ENCODE data around the gene TOGARAM2.
"Not testable (repeated sequence)": the region's sequence is repeated elsewhere in the genome, so short reads cannot be mapped to it uniquely, and the experiment has no call there.

Gene TOGARAM2

DNA sequence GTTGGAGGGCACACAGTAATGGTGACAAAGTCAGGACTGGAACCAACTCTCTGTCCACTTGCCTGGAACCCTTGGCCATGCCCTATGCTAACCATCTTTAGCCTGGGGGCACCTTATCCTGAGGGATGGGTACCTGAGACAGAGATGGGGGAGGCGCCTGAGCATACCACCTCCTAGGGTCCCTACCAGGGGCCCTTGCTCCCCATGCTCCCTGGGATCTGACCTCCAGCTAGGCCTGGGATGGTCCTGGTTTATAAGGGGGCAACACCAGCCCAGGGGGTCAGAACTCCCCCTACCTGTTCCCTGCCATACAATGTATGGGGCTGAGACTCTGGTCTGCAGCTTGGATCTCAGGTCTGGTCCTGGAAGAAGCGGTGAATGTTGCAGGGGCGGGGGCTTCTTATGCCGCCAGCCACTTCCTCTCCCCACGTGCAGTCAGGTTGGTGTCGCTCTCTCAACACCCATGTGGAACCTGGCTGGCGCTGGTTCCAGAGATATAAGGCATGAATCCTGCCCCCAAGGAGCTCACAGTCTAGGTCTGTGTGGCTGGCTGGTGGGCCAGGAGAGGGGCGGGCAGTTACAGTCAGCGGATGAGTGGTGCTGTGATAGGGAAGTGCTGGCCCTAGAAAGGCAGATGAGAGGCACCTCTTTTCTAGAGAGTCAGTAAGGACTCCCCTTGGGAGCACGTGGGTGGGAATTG is 3.8 kb upstream of the TOGARAM2 start:
- DNase-seq = no peak

DNA sequence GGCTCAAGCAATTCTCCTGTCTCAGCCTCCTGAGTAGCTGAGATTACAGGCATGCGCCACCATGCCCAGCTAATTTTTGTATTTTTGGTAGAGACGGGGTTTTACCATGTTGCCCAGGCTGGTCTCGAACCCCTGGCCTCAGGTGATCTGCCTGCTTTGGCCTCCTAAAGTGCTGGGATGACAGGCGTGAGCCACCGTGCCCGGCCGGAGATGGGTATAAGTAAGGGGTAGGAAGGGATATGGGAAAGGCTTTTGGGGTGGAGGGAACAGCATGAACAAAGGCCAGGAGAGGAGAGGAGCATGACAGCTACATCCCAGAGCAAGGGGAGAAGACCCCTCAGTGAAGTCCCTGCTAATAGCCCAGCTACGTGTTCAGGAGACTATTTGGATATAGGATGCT is 3.1 kb upstream of the TOGARAM2 start:
- DNase-seq = not testable (repeated sequence)

DNA sequence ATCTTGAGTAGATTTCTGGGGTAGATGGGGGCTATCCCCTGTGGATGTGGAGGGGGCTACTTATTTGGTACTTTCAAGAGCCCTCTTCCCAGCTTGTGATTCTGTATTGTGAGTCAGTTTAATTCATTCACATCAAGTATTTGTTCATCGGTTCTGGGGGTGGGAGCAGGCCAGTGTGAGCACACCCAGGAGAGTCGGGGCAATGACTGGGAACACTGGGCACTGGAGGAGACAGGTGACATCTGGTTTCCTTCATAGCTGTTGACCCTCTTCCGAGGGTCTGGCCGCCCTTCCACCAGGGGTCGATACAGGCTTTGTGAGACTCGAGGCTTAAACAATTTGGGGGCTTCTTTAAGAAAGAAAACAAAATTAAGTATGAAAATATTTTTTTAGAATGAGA is 2.5 kb upstream of the TOGARAM2 start:
- no peak for DNase-seq

DNA sequence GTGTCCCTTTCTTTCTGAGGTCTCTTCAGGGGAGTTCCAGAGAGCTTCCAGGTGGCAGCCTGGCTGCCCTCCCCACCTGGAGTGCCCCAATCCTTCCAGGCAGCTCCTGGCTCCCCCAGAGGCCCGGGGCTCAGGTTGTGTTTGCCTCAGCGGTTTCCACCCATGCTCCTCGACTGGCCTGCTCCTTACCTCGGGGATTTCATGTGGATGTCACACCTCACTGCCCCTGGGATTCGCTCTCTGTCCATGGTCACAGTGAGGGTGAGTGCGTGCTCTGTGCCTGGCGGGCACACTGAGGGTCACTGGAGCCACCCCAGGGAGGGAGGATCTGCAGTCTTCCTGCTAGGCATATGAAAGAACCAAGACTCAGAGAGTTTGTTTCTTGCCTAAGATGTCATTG is 2.1 kb upstream of the TOGARAM2 start:
- no peak for DNase-seq

DNA sequence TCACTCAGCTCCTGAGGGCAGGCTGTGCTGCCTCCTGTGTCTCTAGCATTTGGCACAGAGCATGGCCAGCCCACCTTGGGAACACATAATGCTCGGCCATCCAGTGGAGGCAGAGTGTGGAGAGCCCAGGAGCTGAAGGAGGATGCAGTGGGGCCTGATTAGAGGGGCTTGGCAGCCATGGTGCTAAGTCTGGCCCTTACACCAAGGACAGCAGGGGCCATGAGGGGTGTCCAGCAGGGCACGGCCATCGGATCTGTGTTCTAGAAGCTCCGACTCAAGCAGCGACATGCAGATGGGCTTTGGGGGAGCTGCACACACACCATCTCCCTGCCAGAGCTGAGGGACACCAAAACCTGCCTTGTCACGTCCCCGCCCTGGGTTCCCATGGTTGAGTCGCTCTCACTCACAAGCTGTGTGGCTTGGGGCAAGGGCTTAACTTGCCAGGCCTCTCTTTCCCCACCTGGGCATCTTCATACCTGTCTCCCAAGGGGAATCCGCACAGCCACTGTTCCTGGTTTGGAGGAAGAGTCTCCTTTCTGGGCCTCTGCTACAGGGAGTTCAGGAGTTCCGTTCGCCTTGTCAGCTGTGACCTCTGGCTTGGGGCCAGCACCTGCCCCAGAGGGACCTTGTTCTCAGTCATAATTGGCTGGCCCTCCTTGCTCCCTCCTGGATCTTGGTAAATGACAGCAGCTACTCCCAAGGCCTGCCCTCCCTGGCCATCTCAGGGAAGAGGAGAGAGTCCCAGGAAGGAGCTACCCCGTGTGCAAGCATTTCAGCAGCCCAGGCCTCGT is 1.3 kb upstream of the TOGARAM2 start:
- DNase-seq = peak; percentile 77

DNA sequence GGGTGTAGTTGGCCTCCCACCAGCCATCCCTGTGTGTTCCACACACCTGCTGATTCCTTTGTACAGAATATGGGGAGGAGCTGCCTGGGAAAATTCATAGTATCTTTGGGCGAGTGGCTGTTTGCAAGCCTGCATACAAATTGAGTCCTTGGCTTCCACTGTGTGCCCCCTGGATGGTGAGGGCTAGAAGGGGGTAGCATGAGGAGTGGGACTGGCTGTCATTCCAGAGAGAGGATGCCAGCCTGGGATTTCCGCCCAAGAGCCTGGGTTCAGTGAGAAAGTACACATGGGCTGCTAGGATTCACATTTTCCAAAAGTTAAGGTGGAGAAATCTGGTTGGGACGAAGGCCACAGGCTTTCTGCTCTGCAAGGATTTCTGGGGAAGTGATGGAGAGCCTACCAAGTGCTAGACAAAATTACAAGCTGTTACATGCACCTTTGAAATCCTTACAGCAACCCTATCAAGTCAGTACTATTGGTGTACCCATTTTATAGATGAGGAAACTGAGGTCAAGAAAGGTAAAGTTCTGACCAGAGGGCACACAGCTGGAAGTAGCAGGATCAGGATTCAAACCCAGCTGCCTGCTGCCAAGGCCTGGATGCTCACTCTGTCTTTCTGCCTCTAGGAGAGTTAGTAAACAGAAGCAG is 606 bp upstream of the TOGARAM2 start:
- no peak for DNase-seq

DNA sequence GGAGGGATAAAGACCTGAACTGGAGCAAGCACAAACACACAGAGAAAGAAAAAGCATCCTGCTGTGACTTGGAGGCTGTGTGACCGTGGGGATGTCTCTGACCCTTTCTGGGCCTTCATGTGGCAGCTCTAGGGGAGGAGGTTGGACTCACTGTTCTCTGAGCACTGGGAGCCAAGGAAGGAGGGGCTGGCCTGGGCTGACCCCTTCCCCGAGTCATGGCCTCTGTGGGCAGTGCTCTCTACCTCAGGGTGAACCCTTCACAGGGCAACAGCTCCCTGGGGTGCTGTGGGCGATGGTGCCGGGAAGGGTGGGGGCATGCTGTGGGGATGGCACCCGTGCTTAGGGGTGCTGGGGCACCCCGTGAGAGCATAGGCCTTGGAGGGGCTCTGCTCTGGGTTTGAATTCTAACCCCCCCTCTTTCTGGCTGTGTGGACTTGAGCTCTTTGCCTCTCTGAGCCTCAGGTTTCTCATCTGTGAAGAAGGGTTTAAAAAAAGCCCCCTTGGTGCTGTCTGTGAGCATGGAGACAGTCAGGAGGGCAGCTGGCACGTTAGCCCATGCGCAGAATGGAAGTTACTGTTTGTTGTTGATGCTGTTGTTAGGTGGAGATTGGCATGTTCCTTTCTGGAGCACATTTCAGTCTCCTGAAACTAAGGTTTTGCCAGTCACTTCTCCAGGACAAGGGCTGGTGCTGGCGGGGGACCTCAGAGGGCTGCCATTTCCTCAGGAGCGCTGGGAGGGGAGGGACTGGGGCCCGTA is 700 bp downstream of the TOGARAM2 start:
- no peak for DNase-seq

DNA sequence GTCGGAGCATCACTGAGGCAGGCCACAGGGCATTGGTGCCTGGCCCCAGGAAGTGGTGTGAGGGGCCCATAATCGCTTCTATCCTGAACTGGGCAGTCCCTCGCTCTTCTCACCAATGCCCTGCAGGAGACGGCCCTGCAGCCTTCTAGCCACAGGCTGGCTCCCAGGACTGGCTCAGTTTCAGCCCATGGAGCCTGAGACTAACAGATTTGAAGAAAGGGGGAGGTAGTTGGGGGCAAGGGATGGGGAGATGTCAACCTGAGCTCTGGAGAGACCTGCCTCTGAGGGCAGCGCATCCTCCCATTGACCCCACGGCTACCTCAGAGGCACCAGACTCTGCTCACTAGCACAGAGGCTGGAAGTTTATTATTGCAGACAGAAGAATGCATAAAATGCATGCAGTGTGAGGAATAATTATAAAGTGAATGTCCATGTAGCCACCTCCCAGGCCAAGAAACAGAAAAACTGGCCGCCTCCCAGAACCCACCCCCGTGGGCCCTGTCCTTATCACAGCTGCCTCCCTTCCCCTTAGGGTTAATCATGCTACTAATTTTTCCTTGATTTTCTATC is 1.4 kb downstream of the TOGARAM2 start:
- no peak for DNase-seq

DNA sequence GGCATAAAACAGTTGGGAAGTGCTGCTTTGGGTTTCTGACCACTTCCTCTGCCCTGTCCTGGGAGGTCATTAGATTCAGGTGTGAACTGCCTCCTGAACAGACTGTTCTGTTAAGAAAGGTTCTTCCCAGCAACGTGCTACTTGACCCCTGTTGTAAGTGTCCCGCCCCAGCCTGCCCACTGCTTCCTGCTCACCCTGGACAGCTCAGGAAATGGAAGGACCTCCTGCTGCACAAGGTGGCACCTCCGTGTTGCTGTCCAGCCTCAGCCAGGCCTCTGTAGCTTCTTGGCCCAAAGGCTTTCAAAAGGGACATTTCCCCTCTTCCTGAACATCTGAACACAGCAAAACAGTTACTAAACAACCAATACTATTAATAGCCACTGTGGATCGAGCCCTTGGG is 5.3 kb downstream of the TOGARAM2 start:
- DNase-seq = no peak

DNA sequence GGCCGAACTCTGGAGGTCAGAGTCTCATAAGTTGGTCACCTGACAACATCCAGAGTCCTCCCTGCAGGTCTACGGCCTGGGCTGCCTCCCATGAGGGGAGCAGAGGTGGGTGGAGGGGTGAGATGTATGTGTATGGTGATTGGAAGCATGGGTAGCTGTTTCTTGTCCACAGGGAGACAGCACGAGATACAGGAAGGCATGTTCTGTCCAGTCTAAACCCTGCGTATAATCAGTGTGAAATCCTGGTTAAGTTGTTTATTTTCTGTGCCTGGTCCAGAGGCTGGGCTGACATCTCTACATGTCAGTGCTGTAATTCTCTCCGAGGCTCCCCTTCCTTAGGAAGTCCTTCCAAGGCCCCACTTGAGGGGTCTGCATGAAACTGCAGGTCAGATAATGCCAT is 8.9 kb downstream of the TOGARAM2 start:
- DNase-seq = no peak

DNA sequence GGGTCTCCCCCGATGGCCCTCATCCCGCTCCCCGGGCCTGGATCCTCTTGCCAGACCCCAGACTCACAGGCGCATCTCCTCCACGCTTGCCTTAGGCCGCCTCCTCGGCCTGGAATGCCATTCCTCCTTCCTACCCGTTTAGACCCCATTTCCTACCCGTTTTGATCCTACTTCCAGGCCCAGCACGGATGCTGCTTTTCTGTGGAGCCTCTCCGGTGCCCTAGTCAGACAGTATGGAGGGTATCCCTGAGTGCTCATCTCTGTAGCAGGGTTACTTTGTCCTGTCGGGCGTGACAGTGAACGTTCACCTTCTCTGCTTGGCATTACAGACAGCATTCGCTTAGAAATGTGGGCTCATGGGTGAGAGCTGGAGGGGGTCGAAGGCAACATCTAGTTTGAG is 9.3 kb downstream of the TOGARAM2 start:
- DNase-seq = no peak

DNA sequence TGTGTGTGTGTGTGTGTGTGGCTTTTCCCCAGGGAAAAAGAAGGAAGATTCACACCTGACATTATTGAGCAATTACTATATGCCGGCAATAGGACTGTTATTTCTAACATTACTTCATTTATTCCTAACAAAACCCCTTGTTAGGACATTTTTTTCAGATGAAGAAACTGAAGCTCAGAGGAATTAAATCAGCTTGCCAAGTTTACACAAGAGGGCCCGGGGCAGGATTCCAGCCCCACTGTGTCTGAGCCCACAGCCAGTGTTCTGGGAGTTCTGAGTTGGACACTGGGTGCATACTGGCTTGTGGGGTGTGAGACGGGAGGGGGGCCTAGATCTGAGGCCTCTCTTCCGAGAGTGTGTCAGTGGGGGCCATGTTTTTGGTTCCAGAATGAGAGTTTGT is 9.9 kb downstream of the TOGARAM2 start:
- no peak for DNase-seq

DNA sequence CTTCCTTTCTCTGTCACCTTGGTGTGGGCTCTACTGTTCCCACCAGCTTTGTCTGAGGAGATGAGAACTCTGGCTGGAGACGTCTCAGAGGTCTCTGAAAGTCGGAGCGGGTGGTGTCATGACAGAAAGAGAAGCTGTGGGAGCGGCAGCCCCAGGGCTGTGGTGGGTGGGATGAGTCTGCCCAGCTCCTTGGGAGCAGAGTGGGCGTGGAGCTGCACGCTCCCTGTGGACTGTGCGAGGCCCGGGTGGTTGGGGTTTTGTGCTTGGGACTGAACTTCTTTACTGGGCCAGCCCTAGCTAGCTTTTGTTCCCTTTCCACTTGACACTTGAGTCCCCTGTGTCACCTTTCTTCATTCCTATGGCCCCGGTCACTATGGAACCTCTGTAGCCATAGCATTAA is 10.4 kb downstream of the TOGARAM2 start:
- no peak for DNase-seq

DNA sequence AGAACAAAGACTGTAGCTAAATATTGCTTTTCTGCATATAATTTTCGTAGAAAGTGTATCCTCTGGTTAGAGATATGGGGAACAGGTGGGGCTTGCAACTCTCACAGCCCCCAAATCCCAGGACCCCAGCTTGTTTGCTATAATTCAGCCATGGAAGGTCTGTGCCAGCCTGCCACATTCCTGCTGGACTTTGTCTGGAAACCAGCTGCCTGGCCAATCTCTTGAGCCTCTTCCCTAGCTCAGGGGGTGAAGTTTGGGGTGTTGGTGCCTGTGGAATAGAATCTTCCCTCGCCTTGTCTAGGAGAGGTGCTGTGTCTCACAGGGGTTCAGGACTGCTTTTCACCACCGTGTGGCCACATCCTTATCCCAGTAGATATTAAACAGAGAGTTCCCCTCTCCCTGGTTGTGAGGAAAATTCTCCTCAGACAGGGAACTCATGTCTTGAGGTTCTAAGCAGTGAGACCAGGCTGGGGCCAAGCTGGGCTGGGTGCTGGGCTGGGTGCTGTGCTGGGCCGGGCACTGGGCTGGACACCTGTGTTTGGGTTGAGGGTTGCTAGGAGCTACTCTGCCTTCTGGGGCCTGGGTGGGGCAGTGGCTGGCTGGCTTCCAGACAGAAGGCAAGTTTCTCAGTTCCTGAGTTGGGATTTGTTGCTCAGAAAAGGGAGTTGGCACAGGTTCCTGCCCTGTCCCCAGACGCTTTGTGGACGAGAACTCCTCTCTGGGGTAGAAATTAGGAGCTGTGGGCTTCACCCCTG is 12.3 kb downstream of the TOGARAM2 start:
- DNase-seq = no peak

DNA sequence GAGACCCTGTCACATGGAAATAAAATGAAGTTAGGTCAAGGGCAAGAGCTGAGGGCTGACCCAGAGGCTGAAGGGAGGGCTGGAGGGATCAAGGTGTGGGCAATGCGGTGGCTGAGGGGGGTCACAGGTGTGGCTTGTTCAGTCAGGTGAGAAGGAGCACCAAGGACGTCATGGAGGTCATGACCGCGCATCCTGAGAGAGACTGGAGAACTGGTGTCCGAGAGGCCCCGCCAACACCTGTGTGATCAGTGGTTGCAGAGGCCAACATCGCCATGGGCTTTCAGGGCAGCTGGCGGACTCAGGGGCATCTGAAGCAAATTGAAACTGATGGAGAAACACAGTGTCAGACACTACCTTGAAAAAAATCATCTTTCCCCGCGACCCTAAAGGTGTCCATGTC is 13.0 kb downstream of the TOGARAM2 start:
- DNase-seq = no peak

DNA sequence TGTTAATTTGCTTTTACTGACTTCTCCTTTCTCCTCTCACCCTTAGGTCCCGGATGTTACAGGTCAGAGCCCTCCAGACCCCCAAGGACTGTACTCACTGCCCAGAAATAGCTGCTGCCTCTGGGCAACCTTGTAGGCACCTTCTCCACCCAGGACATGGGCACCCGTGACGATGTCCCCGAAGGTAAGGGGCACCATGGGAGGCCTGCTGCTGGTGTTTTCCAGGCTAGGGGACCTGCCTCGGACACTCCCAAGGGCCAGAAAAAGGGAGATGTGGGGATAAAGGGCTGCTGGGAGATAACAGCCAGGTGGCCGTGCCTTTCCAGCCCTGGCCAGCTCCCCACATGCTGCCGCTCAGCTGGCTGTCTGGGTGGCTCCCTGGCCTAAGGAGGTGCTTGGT is 13.6 kb downstream of the TOGARAM2 start:
- DNase-seq = no peak

DNA sequence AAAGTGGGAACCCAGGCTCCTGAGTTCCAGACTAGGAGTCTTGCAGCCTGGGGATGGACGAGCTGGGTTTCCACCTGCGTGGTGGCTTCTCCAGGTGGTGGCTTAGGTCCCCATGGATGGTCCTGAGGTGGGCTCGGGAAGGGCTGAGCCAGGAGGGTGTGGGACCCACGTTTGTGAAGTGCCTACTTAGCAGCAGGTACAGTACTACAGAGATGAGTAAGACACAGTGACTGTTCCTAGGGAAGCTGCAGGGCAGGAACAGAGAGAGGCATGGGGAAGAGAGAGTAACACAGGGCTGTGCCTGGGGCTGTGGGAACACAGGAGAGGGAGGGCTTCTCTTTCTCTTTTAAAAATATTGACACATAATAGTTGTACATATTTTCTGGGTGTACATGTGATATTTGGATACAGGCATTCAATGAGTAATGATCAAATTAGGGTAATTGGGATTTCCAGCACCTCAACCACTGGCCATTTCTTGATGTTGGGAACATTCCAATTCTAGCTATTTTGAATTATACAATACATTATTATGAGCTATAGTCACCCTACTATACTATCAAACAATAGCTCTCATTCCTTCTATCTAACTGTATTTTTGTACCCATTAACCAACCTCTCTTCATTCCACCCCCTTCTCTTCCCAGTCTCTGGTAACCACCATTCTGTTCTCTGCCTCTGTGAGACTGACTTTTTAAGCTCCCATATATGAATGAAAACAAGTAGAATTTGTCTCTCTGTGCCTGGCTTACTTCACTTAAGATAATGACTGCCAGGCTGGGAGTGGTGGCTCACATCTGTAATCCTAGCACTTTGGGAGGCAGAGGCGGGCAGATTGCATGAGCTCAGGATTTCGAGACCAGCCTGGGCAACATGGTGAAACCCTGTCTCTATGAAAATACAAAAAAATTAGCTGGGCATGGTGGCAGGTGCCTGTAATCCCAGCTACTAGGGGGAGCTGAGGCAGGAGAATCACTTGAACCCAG is 15.0 kb downstream of the TOGARAM2 start:
- DNase-seq = no peak

DNA sequence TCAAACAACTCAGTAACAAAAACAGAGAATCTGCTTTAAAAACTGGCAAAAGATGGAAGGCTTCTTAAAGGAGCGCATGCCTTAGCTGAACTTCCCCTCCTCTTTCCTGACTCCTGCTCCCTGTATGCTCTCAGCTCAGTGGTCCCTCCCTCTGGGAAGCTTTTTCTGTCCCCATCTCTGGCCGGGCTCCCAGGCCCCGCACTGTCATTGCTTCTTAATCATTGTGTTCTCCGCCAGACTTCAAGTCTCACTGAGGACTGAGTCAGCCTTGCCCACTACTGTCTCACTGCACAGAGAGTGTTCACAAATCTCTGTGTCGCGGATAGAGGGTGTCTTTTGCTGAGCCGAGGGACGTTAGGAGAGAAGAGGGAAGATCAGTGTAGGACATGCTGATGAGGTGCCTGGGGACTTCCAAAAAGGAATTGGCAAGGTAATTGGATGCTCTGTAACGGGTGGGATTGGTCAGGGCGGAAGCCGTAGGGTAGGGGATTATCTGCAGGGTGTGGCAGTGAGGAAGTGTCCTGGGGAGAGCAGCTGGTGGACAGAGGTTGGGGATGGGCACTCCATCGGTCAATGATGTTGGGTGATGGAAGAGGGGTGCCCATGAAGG is 16.2 kb downstream of the TOGARAM2 start:
- DNase-seq = no peak

DNA sequence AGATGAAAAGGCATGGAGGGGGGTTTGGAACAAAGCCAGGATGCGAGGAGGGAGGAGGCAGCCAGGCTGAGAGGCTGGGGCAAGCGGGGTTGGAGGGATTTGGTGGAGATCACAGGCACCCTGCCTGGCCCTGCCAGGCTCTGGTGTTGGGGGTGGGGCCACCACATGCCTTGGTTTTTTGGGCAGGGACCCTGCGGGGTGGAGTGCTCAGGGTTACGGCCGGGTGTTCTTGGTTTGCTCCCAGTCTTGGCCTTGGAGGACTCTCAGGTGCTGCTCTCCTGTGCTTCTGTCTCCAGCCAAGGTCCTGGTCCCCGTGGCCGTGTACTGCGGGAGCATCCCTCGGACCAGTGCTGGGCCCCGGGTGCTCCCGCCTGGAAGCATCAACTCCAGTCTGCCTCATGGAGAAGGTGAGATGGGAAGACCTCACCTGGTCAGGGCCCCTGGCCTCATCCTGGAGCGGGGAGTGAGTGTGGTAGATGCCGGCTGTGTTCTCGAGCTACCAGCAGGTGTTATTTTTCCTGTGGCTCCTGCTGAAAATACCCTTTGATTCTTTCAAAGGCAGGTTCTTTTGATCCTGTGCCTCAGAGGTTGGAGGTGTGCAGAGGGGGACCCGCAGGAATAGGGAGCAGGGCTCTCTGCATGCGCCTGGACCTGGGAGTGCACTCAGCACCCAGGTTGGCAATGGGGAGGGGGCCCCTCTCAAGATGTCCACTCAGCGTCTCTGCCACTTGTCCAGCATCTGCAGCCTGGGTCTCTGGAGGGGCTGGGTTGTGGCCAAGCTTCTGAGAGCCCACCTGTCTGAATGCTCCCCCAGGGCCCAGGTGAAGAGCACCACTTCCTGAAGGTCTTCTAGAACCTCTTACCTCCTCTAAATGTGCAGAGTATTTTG is 17.0 kb downstream of the TOGARAM2 start:
- no peak for DNase-seq

Data from NCI-H2171 treated with DMSO at 0.1 percent for 48 hours (cell line).